HEK293 (cell line): Measurements from ENCODE around the gene BANF2.

Experiments
- CTCF ChIP-seq: fragments of 450-650 bp; formaldehyde crosslinking; IDR thresholded peaks from 2 replicates; pipeline ENCODE4 v1.5.1; 2016; ENCODE audit warnings: missing biosample characterization, missing genetic modification characterization
- SETDB1 ChIP-seq: IDR thresholded peaks from one replicate; pipeline ENCODE4 v1.6.1; 2017; ENCODE audit warnings: mild to moderate bottlenecking, low read length, moderate library complexity, mixed read lengths; ENCODE audit not compliant: insufficient read length
- TRIM28 ChIP-seq: IDR thresholded peaks from 2 replicates; pipeline ENCODE4 v1.6.1; 2011; ENCODE audit warnings: low read length, control low read depth, borderline replicate concordance
- WT1 ChIP-seq: fragments of 450-650 bp; formaldehyde crosslinking; IDR thresholded peaks from 2 replicates; pipeline ENCODE4 v1.5.1; 2016; ENCODE audit warnings: missing biosample characterization, missing genetic modification characterization
- ZFP3 ChIP-seq: fragments of 450-650 bp; formaldehyde crosslinking; IDR thresholded peaks from 2 replicates; pipeline ENCODE4 v1.5.1; 2016; ENCODE audit warnings: low read depth, missing biosample characterization, missing genetic modification characterization
- ZNF324 ChIP-seq: fragments of 450-650 bp; formaldehyde crosslinking; IDR thresholded peaks from 2 replicates; pipeline ENCODE4 v1.5.1; 2016; ENCODE audit warnings: missing biosample characterization, missing genetic modification characterization
- ZNF416 ChIP-seq: fragments of 450-650 bp; formaldehyde crosslinking; IDR thresholded peaks from 2 replicates; pipeline ENCODE4 v1.5.1; 2016; ENCODE audit warnings: missing biosample characterization, missing genetic modification characterization
- ZNF423 ChIP-seq: fragments of 450-650 bp; formaldehyde crosslinking; IDR thresholded peaks from 2 replicates; pipeline ENCODE4 v1.5.1; 2016; ENCODE audit warnings: missing biosample characterization, missing genetic modification characterization
- ZNF561 ChIP-seq: fragments of 450-650 bp; IDR thresholded peaks from 2 replicates; pipeline ENCODE4 v1.5.1; 2018; ENCODE audit warnings: missing biosample characterization, missing genetic modification characterization, borderline replicate concordance
- ZNF654 ChIP-seq: fragments of 450-650 bp; formaldehyde crosslinking; IDR thresholded peaks from 2 replicates; pipeline ENCODE4 v1.5.1; 2016; ENCODE audit warnings: low read depth, missing biosample characterization, missing genetic modification characterization
- ZNF670 ChIP-seq: fragments of 450-650 bp; formaldehyde crosslinking; IDR thresholded peaks from 2 replicates; pipeline ENCODE4 v1.5.1; 2016; ENCODE audit warnings: missing biosample characterization, missing genetic modification characterization, low read depth
- ZNF701 ChIP-seq: fragments of 450-650 bp; formaldehyde crosslinking; IDR thresholded peaks from 2 replicates; pipeline ENCODE4 v1.5.1; 2016; ENCODE audit warnings: missing biosample characterization, missing genetic modification characterization

DNA sequence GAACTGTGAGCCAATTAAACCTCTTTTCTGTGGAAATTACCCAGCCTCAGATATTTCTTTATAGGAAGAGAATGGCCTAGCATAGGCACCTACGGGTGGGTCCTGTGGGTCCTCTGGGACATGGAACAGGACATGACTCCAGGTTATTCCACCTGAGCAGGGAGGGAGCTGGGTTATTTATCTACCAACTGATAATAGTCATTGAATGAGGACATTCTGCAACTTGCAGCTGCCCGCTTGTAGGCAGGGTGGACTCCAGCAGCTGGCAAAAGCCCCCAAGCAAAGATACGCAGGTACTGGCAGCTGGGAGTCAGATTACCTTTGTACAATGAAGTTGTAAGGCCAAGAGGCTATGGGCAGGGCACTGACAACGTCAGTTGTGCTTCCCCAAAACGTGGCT, 1.4 kb upstream of the BANF2 start:
- TF ChIP-seq CTCF (tag by site-specific recombination) (no peak), ZFP3 (no peak), SETDB1 (no peak), TRIM28 (no peak), ZNF561 (tag by site-specific recombination) (no peak), ZNF423 (tag by site-specific recombination) (no peak), ZNF670 (tag by site-specific recombination) (no peak), ZNF416 (tag by site-specific recombination) (no peak), ZNF324 (tag by site-specific recombination) (no peak), WT1 (tag by site-specific recombination) (no peak), ZNF701 (no peak), ZNF654 (tag by site-specific recombination) (no peak)
